ENCODE measurements around the gene RBM20. TPM values are rescaled to one million over a fixed set of nuclear protein-coding genes. Genes with fewer than 3 reads are reported as not detected.

RBM20 gene
- total RNA-seq, 4 donors from 2014 or later, result 7.4 to 18.4 (median 10.2) TPM

DNA sequence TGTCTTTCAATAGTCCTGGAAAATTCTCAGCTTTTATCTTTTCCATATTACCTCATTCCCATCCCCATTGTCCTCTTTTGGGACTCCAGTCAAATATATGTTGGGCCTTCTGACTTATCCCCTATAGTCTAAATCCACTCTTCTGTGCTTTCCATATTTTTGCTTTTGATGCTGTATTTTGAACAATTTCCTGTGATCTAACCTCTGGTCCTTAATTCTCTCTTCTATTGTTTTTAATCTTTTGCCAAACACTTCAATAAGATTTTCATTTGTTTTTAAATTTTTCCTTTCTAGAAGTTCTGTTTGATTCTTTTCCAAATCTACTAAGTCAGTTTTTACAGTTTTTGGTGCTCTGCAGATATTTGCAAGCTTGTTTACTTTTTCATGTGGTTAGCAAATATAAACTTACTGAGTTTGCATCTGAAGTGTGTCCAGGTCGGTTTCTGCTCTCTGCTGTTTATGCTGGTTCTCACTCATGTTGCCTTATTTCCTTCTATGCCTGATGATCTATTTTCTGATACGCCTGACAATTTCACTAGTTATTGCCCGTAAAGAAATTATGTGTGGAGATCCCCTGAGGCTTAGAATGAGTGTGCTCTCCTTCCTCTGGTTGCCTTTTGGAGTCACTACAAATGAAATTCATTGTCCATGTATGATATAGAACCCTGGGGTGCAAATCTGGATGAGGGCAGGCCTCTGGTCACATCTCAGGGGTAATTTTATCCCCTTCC, 110.4 kb downstream of the RBM20 start:
- no peak for DNase-seq
- TF ChIP-seq POLR2A (IDR thresholded peaks at IDR 0.05), result no peak
- TF ChIP-seq, protein P1, sequence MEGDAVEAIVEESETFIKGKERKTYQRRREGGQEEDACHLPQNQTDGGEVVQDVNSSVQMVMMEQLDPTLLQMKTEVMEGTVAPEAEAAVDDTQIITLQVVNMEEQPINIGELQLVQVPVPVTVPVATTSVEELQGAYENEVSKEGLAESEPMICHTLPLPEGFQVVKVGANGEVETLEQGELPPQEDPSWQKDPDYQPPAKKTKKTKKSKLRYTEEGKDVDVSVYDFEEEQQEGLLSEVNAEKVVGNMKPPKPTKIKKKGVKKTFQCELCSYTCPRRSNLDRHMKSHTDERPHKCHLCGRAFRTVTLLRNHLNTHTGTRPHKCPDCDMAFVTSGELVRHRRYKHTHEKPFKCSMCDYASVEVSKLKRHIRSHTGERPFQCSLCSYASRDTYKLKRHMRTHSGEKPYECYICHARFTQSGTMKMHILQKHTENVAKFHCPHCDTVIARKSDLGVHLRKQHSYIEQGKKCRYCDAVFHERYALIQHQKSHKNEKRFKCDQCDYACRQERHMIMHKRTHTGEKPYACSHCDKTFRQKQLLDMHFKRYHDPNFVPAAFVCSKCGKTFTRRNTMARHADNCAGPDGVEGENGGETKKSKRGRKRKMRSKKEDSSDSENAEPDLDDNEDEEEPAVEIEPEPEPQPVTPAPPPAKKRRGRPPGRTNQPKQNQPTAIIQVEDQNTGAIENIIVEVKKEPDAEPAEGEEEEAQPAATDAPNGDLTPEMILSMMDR (IDR thresholded peaks at IDR 0.05 in 4 of 5, conservative IDR thresholded peaks at IDR 0.05 in 1 of 5), result no peak
- no peaks in the 10 kb centered on the region for H3K36me3 ChIP-seq
- H3K27me3 ChIP-seq, result no peaks in the 10 kb centered on the region
- ATAC-seq, result no peak
- peak overlapping the region in 2 of 4 donors; percentile 6 to 64 for H3K27ac ChIP-seq
- H3K9me3 ChIP-seq, result no peaks in the 10 kb centered on the region
- in situ Hi-C loops (cut with MboI; ENCODE audit: low sequenced_read_pairs in 4 of 4), result loop anchor here in 1 of 4 donors (5.0 kb wide), 1 partner anchor 143 kb away; no protein-coding TSS in a partner anchor
- H3K4me1 ChIP-seq, result peaks cover 25 to 44% of the 10 kb centered on the region in 2 donors
- H3K4me3 ChIP-seq, result no peak overlapping the region
- intact Hi-C loops (cut with DNase I; ENCODE audit: low total_unique reads), result no loop called here

DNA sequence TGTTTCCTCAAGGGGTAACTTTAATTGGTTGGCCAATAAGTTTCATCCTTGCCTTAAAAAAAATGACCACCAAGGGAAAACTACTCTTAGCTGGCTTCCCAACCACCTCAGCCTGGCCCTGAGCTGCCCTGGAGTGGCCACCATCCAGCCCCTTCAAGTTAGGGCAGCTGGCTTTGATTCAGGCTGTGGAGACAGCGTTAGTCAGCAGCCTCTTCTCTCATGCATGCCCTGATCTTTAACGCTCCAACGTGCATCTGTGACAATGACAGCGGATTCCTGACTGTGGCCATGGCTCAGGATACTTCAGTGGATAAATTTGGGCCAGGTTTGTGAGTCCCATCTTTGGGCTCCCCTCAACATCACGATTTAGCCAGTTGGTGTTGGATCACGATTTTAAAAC, 111.6 kb downstream of the RBM20 start:
- in situ Hi-C loops (cut with MboI; ENCODE audit: low sequenced_read_pairs in 4 of 4) (no loop called here), intact Hi-C loops (cut with DNase I; ENCODE audit: low total_unique reads) (no loop called here)
- ATAC-seq, result peak; percentile 58 to 92
- peak in 1 of 2 donors; percentile 65 for DNase-seq
- H3K27me3 ChIP-seq, result no peaks in the 10 kb centered on the region
- H3K4me1 ChIP-seq, result peaks cover 26 to 49% of the 10 kb centered on the region in 2 donors
- TF ChIP-seq, protein P1 (IDR thresholded peaks at IDR 0.05 in 4 of 5, conservative IDR thresholded peaks at IDR 0.05 in 1 of 5), result no peak
- no peak for TF ChIP-seq POLR2A (IDR thresholded peaks at IDR 0.05)
- H3K4me3 ChIP-seq, result no peak overlapping the region
- peak overlapping the region in 3 of 4 donors; percentile 5 to 64 (median 44) for H3K27ac ChIP-seq
- H3K9me3 ChIP-seq, result no peaks in the 10 kb centered on the region
- H3K36me3 ChIP-seq, result no peaks in the 10 kb centered on the region

GRCh38 chr10:110756876-110757275, 112.7 kb downstream of the RBM20 start:
- Histone ChIP-seq H3K4me3 (no peak overlapping the region), H3K27me3 (no peaks in the 10 kb centered on the region), H3K9me3 (no peaks in the 10 kb centered on the region), H3K27ac (peak overlapping the region in 3 of 4 donors; percentile 5 to 64 (median 37)), H3K36me3 (no peaks in the 10 kb centered on the region), H3K4me1 (peaks cover 26 to 49% of the 10 kb centered on the region in 2 donors)
- DNase-seq, result no peak
- peak in 1 of 2 donors; percentile 24 for ATAC-seq
- intact Hi-C loops (cut with DNase I; ENCODE audit: low total_unique reads) (no loop called here), in situ Hi-C loops (cut with MboI; ENCODE audit: low sequenced_read_pairs in 4 of 4) (no loop called here)
- TF ChIP-seq, protein P1 (IDR thresholded peaks at IDR 0.05 in 4 of 5, conservative IDR thresholded peaks at IDR 0.05 in 1 of 5), result no peak
- no peak for TF ChIP-seq POLR2A (IDR thresholded peaks at IDR 0.05)

DNA sequence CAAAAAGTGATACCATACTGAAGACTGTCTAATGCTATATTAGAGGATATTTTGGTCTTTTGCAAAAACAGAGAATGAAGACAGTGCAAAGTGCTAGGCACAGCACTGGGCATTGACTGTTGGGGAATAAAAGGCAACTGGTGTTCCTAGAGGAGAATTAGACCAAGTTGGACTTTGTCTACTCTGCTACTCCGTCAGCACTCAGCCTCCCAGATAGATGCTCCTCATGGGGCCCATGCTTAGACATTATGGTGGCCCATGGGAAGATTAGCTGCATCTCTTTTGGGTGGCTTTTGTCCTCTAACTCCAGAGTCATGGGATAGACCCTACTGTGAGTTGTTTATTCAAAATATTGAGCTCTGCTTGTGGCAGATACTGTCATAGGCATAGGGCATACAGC, 113.5 kb downstream of the RBM20 start:
- in situ Hi-C loops (cut with MboI; ENCODE audit: low sequenced_read_pairs in 4 of 4), result no loop called here
- TF ChIP-seq, protein P1 (IDR thresholded peaks at IDR 0.05 in 4 of 5, conservative IDR thresholded peaks at IDR 0.05 in 1 of 5), result no peak
- TF ChIP-seq POLR2A (IDR thresholded peaks at IDR 0.05), result no peak
- H3K27ac ChIP-seq, result peak overlapping the region in 2 of 4 donors; percentile 5 to 64
- H3K27me3 ChIP-seq, result no peaks in the 10 kb centered on the region
- DNase-seq, result no peak
- H3K9me3 ChIP-seq, result no peaks in the 10 kb centered on the region
- no peaks in the 10 kb centered on the region for H3K36me3 ChIP-seq
- intact Hi-C loops (cut with DNase I; ENCODE audit: low total_unique reads), result no loop called here
- H3K4me1 ChIP-seq, result peaks cover 31 to 51% of the 10 kb centered on the region in 2 donors
- ATAC-seq, result no peak
- H3K4me3 ChIP-seq, result no peak overlapping the region
